ENCODE measurements around the gene IL12RB2.

- TF ChIP-seq EZH2 (IDR thresholded peaks at IDR 0.05; ENCODE audit: insufficient read depth, poor library complexity, severe bottlenecking) = no peak
- TF ChIP-seq EZH2phosphoT487 (IDR thresholded peaks at IDR 0.05; ENCODE audit: insufficient read depth, low read depth) = no peak
Measured at GRCh38 chr1:67432745-67433144, 125.1 kb downstream of the IL12RB2 start.
